ENCODE data around the gene TPCN2. TPM values are rescaled to one million over a fixed set of nuclear protein-coding genes. Genes with fewer than 3 reads are reported as not detected.

The TPCN2 gene
- total RNA-seq, 3 donors from 2014 or later, result 19.5 to 37.4 (median 20.7) TPM

GRCh38 chr11:69050592-69051380 lies 2.1 kb downstream of the TPCN2 start:
- intact Hi-C loops (cut with DNase I, micrococcal nuclease), result no loop called here
- DNase-seq (peak in 1 of 3 donors; percentile 50), ATAC-seq (no peak)
- TF ChIP-seq, protein P1, sequence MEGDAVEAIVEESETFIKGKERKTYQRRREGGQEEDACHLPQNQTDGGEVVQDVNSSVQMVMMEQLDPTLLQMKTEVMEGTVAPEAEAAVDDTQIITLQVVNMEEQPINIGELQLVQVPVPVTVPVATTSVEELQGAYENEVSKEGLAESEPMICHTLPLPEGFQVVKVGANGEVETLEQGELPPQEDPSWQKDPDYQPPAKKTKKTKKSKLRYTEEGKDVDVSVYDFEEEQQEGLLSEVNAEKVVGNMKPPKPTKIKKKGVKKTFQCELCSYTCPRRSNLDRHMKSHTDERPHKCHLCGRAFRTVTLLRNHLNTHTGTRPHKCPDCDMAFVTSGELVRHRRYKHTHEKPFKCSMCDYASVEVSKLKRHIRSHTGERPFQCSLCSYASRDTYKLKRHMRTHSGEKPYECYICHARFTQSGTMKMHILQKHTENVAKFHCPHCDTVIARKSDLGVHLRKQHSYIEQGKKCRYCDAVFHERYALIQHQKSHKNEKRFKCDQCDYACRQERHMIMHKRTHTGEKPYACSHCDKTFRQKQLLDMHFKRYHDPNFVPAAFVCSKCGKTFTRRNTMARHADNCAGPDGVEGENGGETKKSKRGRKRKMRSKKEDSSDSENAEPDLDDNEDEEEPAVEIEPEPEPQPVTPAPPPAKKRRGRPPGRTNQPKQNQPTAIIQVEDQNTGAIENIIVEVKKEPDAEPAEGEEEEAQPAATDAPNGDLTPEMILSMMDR (IDR thresholded peaks at IDR 0.05), result no peak
- Histone ChIP-seq H3K4me1 (ENCODE audit: low read depth) (peaks cover 23% of the 10 kb centered on the region), H3K9me3 (no peaks in the 10 kb centered on the region), H3K4me3 (no peak overlapping the region), H3K36me3 (ENCODE audit: low read depth) (no peaks in the 10 kb centered on the region)

GRCh38 chr11:69051381-69052342 lies 2.9 kb downstream of the TPCN2 start:
- ATAC-seq (no peak), DNase-seq (peak in 1 of 3 donors; percentile 43)
- Histone ChIP-seq H3K36me3 (ENCODE audit: low read depth) (no peaks in the 10 kb centered on the region), H3K4me1 (ENCODE audit: low read depth) (peaks cover 24% of the 10 kb centered on the region), H3K9me3 (no peaks in the 10 kb centered on the region), H3K4me3 (no peak overlapping the region)
- intact Hi-C loops (cut with DNase I, micrococcal nuclease), result no loop called here
- TF ChIP-seq, protein P1 (IDR thresholded peaks at IDR 0.05), result no peak

GRCh38 chr11:69052343-69053168 lies 3.8 kb downstream of the TPCN2 start:
- no peaks in the 10 kb centered on the region for H3K36me3 ChIP-seq (ENCODE audit: low read depth)
- intact Hi-C loops (cut with DNase I, micrococcal nuclease), result no loop called here
- H3K9me3 ChIP-seq, result no peaks in the 10 kb centered on the region
- H3K4me3 ChIP-seq, result no peak overlapping the region
- ATAC-seq (no peak), DNase-seq (peak in 1 of 3 donors; percentile 49)
- peaks cover 24% of the 10 kb centered on the region for H3K4me1 ChIP-seq (ENCODE audit: low read depth)
- TF ChIP-seq, protein P1 (IDR thresholded peaks at IDR 0.05), result no peak

GRCh38 chr11:69053169-69053477 lies 4.4 kb downstream of the TPCN2 start:
- intact Hi-C loops (cut with DNase I, micrococcal nuclease), result no loop called here
- DNase-seq (peak in 1 of 3 donors; percentile 44), ATAC-seq (no peak)
- TF ChIP-seq, protein P1 (IDR thresholded peaks at IDR 0.05), result no peak
- no peaks in the 10 kb centered on the region for H3K36me3 ChIP-seq (ENCODE audit: low read depth)
- no peak overlapping the region for H3K4me3 ChIP-seq
- H3K4me1 ChIP-seq (ENCODE audit: low read depth), result peaks cover 24% of the 10 kb centered on the region
- H3K9me3 ChIP-seq, result no peaks in the 10 kb centered on the region

Data from mucosa of descending colon (tissue), 3 donors.